Epidermal melanocyte (primary cell): ENCODE data around the gene CPN1.
"Not testable (repeated sequence)": the region's sequence is repeated elsewhere in the genome, so short reads cannot be mapped to it uniquely, and the experiment has no call there.

Experiments used
- DNase-seq: peaks from one replicate; pipeline ENCODE4 v3.0.0; 2011; ENCODE audit warnings: low spot score; ENCODE audit not compliant: insufficient read length

Gene CPN1

GRCh38 chr10:100082276-100082675, 607 bp upstream of the CPN1 start:
- DNase-seq, result not testable (repeated sequence)

- DNase-seq, result no peak
Measured at GRCh38 chr10:100076750-100077149, 4.9 kb downstream of the CPN1 start.

DNA sequence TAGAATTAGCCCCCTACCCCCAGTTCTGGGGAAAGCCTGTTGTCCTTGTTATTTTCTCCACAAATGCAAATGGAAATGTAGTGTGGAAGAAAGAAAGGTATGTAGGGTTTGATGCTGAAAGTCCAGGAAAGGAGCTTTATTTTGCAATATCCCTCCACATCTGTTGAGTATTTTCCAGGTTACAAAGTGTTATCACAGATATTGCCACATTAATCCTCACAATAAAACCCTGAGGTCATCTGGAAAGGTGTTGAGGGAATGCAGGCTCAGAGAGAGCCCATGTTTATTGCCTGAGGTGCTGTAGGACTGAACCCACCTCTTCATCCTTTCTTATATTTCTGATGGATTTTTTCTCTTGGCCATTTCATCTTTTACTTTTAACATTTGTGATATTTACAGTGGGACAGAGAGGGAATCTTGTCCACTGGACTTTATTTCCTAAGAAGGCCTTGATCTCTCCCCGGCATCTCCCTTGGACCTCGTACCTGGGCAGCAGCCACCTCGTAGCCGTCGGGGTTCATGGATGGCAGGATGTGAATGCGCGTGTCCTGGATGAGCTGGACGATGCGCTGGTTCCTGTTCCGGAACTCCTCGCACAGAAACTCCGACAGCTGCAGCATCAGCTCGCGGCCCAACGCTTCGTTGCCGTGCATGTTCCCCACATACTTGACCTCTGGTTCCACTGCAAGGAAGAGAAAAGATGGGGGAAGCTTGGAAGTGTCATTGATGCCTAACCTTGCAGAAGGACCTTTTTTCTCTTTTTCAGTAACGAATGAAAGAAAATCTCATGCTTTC, 6.0 kb downstream of the CPN1 start:
- no peak for DNase-seq

GRCh38 chr10:100072514-100072913, 9.2 kb downstream of the CPN1 start:
- no peak for DNase-seq

DNA sequence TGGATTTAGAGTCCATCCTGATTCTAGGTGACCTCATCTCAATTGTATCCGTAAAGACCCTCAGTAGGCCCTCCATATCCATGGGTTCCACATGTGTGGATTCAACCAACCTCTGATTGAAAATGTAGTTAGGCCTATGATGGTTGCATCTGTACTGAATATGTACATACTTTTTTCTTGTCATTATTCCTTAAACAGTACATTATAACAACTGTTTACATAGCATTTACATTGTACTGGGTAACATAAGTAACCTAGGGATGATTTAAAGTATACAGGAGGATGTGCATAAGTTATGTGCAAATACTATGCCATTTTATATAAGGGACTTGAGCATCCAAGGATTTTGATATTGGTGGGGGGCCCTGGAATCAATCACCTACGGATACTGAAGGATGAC, 10.1 kb downstream of the CPN1 start:
- DNase-seq, result no peak

GRCh38 chr10:100067466-100067865, 14.2 kb downstream of the CPN1 start:
- DNase-seq, result no peak

GRCh38 chr10:100065084-100065660, 16.5 kb downstream of the CPN1 start:
- no peak for DNase-seq

- no peak for DNase-seq
Measured at GRCh38 chr10:100061401-100061800, 20.3 kb downstream of the CPN1 start.

- DNase-seq, result peak; percentile 25
Measured at GRCh38 chr10:100057948-100058347, 23.7 kb downstream of the CPN1 start.

- DNase-seq, result no peak
Measured at GRCh38 chr10:100053686-100054460, 27.8 kb downstream of the CPN1 start.

- peak; percentile 54 for DNase-seq
Measured at GRCh38 chr10:100046021-100046486, 35.6 kb downstream of the CPN1 start.

DNA sequence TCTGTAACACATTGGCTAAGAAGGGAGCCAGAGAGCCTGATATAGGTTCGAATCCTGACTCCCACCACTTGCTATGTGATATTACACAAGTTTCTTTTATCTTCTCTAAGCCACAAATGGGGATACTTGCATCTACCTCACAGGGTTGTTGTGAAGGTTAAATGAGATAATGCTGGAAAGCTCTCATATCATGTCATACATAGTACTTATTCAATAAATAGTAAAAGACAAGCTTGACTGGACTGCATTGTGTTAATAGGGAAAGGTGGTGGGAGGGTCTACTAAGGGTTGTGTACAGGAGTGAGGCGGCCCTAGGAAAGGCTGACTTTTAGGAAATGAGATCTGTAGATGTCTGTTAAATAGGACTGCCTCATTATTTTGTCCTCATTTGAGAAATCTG, 36.1 kb downstream of the CPN1 start:
- no peak for DNase-seq

- no peak for DNase-seq
Measured at GRCh38 chr10:100043796-100044195, 37.9 kb downstream of the CPN1 start.

- DNase-seq, result no peak
Measured at GRCh38 chr10:100043344-100043743, 38.3 kb downstream of the CPN1 start.

DNA sequence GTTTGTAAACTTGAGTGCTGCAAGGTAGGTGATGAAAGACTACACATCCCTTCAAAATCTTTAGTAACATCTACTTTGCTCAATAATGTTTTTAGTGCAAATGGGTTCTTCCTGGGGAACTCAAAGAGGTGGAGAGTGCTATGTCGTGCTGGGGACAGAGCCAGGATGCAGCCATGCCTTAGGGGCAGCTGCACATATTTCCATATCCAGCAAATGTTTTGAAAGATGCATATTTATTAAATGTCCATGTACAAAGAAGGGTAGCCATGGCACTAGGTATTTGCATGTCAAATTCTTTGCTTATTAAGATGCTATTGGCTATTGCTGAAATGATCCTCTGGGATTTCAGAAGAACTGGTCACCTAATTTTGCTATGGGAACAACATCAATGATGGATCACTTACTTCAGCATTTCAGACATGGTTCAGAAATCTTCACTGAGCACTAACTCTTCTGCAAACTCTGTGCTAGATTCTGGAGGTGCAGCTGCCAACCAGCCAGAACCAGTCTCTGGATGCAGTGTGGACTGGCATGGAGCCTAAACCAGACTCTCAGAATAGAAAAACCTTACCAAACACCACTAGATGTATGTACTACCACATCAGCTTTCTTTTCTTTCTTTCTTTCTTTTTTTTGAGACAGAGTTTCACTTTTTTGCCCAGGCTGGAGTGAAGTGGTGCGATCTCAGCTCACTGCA, 40.2 kb downstream of the CPN1 start:
- no peak for DNase-seq

GRCh38 chr10:100038561-100039071, 43.1 kb downstream of the CPN1 start:
- no peak for DNase-seq

- DNase-seq, result no peak
Measured at GRCh38 chr10:100037758-100038315, 43.8 kb downstream of the CPN1 start.

- DNase-seq, result no peak
Measured at GRCh38 chr10:100036850-100037249, 44.8 kb downstream of the CPN1 start.

GRCh38 chr10:100033766-100034418, 47.8 kb downstream of the CPN1 start:
- no peak for DNase-seq

- no peak for DNase-seq
Measured at GRCh38 chr10:100027416-100027815, 54.3 kb downstream of the CPN1 start.

- DNase-seq, result no peak
Measured at GRCh38 chr10:100025576-100025975, 56.1 kb downstream of the CPN1 start.
